ENCODE measurements around the gene MYO1B.
"Not testable (repeated sequence)": the region's sequence is repeated elsewhere in the genome, so short reads cannot be mapped to it uniquely, and the experiment has no call there.

MYO1B gene

DNA sequence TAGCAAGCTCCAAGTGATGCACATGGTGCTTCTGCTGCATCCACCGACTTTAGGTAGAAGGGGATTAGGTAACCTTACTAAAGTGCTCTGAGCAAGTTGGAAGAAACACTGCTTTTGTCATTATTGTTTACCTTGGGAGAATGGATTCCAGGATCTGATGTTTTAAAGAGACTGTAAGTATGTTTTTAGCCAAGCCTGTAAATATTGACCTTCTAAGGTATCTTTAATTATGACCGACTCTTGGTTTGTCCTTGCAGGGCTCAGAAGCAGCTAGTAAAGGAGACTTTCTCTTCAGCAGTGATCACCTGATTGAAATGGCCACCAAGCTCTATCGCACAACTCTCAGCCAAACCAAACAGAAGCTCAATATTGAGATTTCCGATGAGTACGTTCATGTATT, 170.7 kb downstream of the MYO1B start:
- no peak for DNase-seq

DNA sequence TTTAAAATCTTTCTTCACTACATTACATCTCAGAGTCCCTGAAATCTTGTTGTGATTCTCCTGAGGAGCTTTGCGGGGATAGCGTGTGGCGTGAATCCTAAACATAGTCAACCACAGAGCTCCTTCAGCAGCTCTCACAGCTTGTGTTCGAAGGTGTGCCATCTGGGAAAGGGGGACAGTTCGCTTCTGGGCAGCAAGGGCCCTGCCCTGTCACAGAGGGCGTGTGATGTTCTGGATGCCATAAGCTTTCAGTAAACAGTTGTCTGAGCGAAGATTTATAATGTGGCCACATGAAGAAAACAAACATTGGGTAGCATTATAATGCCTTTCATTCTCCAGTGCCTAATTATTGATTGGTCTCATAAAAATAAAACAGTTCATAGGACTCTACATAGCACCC, 172.5 kb downstream of the MYO1B start:
- no peak for DNase-seq

DNA sequence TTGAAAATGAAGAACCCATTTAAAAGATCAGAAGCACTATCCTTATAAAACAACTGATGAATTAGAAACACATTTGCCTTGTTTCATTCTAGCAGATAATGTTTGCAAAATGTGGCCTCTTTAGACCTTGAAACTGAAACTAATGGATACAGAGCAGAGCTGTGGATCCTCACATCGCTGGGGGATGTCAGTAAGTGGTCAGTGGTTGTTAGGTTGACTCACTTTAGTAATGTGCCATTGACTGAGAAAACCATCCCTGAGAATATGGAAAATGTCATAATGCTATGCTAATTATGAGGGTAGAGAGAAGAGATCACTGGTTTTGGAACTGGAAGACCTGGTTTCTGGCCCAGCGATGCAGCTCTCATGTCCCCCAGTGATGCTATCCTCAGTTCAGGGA, 176.7 kb downstream of the MYO1B start:
- no peak for DNase-seq

DNA sequence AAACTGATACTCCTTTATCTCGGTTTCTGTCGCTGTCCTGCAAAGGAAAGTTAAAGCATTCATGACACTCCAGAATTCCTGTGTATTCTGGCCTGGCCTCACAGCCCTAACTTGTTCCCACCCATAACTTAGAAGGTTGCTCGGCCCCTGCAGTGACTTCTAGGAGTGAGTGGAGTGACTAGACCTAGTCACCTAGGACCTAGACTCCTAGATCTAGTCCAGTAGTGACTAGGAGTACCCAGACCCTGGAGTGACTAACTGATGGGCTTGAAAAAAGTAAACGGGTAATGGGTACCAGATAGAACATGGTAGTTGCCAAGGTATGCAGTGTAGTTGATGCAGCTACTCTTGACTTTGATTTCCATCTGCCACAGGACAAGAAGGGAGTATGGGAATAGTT, 181.8 kb downstream of the MYO1B start:
- DNase-seq, result no peak

DNA sequence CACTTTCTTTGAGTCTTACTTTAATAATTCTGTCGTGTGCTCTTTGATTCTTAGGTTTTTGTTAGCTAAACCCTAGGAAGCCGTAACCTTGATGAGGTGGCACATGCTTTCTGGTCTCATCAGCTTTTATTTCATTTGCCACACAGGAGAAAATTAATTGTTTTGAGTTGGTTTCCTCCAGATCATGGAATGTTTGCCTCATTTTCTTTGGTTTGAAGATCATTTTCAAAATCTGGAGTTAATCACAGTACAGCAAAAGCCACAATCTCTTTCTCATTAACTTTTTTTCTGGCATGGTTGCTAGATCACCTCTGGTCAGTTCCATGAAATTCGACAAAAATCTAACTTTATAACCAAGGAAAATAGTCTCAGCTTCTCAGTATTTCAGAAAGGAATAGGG, 182.9 kb downstream of the MYO1B start:
- no peak for DNase-seq

DNA sequence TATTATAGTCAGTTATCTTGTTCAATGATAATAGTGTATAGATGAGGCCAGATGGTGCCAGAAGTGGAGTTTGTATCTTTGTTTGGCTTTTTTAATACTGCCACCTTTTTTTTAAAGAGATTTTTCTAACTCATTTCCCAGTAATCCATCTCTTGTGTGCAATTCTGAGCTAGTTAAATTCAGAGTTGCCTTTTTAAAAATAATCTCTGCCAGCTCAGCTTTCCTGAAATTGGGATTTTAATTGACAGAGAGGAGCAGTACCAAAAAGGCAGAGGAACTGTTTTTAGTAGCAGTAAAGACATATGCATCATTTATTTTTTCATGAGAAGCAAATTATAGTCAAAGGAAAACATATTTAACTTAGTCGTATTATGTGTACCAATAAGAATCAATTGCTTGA, 185.3 kb downstream of the MYO1B start:
- no peak for DNase-seq

DNA sequence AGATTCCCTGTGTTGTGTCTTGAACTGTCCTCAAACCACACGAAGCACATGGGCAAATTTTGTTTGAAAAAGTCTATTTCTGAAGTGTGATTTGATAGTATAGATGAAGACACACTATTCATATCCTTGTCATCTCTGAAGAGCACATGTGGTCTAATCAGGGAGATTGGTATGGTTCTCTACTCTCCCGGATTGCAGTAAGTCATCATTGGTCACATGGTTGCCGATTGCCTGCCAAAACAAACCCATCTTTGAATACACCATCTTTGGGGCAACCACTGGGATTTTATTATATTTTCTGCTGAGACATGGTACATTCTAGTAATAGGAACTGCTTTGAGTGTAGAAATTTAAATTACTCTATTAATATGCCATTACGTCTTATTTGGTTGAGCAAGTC, 186.9 kb downstream of the MYO1B start:
- no peak for DNase-seq

DNA sequence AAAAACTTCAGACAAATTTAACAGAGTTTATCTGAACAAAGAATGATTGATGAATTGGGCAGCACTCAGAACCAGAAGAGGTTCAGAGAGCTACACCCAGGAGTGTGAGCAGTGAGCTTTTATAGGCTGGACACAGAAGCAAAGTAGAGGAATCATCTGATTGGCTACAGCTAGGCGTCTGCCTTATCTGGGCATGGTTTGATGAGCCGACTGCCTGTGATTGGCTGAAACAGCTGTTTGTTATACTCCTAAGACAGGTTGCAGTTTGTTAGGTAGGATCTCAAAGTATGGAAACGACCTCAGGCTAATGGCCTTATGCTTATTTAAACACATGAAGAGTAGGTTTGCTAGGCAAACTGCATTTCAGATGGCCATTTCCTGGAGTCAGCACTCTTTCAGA, 188.9 kb downstream of the MYO1B start:
- no peak for DNase-seq

DNA sequence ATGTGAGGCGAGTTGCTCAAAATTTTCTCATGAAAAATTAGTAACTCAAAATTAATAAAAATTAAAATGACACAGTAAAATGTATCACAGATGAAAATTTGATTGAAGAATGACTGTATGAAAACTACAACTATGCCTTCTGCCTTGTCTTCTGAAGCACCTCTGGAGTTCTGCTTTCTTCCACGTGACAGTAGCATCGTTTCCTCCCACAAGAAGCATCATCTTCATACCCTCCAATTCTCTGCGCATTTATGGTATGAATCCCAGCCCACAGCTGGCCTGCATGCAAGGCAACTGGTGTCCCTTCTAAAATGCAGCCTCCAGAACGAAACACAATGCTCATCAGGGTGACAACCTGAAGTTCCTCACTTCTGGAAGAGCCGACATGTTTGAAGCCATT, 189.9 kb downstream of the MYO1B start:
- no peak for DNase-seq

DNA sequence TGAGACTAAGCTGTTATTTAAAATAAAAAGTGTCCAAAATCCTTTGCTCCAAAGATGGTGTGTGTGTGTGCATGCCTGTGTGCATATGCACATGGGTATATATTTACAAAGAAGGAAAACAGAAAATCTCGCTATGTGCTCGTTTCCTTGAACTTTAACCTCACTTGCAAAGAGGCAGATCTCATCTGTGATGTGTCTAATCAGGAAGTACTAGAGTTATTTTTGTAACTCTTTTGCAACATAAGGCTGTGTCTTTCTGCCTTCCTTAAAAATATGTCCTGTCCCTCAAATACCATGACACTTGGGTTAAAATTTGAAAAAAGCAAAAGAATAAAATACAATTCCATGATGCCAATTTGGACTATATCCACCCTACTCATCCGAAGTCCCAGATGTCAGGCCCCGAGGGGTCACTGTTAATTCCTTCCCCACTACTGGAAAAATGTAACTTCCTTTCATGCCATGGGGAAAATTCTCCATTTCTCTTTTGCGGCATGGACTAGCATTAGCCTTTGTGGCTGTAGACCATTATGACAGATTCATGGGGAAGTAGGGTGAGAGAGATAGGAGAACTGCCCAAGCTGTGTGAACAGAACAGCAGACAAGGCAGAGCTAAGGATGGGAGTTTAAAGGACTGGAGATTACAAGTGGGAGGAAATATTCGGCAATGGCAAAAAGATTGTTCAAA, 191.3 kb downstream of the MYO1B start:
- DNase-seq, result no peak

DNA sequence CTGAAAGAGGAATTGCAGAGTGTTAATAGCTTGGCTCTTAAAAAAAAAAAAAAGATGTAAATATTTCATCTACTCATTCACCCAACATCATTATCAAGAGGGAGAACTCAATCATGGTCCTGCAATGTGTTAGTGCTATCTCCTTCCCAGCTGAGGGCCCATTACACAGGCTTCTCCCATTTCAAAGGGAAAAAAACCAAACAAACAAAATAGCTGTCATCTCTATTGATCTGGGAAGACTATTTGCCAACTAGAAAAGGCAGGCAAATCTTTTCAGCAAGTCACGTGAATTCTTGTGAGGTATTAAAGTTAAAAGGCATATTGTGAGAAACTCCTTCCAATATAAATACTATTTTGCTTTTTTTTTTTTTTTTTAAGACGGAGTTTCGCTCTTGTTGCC, 194.3 kb downstream of the MYO1B start:
- DNase-seq, result no peak

DNA sequence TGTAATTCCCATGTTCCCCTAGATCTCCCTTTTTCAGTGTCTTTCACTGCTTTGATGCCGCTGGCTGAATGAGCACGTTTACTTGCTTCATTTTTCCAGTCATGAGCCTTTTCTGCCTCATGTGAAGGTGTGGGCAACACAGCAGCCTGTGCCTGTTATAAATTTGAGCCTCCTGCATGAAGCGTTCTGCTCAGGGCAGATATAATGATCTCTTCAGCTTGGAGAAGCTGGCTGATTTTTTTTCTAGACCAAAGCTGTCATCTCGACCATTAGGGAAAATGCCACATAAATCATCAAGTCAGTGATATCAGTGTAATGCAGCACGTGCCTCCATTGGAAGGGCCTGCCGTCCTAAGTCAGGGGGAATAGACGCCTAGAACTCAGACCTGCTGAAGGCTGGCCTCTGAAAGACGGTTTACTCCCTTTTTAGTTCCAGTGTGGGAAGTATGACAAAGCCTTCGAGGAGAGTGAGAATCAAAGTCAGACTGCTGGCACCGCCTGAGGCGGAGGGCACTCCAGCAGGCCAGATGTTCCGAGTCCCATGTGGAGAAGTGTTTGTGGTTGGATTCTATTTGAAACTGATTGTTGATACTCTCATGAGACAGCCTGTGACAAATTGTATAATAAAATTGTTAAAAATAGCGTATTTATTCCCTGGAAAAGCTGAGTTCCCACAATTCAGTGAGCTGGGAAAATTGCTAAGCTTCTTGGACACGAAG, 196.5 kb downstream of the MYO1B start:
- DNase-seq, result no peak

DNA sequence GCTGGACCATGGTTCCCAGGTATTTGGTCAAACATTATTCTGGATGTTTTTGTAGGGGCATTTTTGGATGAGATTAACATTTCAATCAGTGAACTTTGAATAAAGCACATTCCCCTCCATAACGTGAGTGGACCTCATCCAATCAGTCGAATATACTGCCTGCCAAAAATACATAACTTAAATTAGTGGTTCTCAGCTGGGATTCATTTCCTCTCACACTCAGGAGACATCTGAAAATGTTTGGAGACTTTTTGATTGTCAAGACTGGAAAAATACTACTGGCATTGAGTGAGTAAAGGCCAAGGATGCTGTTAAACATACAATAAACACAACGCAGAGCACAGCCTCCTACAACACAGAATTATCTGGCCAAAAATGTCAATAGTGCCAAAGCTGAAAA, 198.2 kb downstream of the MYO1B start:
- DNase-seq, result no peak

DNA sequence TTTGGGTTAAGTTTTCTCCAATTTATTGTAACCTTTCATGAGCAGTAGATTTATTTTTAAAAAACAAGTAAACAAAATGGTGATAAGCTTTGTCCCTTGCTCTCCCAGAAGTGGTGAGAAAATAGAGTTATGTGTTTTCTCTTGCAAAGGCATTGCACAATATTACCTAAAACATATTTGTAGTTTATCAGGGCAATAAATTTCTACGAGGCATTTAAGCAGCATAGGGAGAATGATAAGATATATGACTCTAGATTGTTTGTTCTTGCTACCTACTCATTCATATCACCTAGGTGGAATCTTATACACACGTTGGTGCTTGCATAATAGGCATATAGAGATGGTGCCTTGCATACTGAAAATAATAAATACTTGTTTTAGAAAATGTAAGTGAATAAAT, 201.7 kb downstream of the MYO1B start:
- no peak for DNase-seq

DNA sequence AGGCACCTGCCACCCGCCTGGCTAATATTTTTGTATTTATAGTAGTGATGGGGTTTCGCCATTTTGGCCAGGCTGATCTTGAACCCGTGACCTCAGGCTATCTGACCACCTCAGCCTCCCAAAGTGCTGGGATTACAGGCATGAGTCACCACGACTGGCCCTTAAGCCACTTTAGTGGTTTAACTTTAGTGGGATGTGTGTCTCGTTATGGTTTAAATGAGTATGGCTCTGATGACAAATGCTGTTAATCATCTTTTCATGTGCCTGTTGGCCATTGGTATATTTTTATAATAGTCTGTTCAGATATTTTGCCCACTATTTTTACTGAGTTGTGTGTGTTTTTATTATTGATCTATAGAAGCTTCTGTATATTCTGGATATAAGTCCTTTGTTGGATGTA, 205.9 kb downstream of the MYO1B start:
- DNase-seq, result no peak

DNA sequence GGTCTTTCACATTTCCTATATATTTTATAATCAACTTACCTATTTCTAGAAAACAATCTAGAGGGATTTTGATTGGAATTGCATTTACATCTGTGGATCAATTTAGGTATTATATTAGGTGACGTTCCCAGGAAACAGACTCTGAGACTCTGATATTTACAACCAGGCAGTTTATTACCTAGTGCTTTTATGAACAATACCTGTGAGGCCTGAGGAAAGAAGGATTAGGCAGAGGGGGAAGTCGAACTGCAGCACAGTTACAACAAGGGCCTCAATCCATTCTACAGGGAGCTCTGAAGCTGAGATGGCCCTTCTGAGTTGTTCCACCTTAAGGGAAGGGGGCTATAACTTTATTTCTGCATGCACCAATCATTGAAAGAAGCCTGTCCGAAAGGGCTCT, 206.9 kb downstream of the MYO1B start:
- DNase-seq, result no peak

DNA sequence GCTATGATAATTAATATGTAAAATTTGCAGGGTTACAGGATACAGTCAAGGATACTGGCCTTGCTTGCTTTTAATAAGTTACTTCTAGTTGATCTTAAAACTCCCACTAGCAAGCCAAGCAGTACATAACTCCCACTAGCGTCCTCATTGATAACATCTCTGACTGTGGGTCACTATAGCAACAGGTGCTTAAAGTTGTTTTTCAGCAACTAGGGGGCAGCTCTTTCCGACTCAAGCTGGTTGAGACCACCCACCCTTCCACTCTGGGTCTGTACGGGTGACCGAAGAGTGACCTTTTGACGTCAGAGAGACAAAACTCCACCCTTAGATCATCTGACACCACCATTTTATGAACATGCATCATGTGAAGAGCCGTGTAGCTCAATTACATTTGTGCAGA, 208.6 kb downstream of the MYO1B start:
- no peak for DNase-seq

DNA sequence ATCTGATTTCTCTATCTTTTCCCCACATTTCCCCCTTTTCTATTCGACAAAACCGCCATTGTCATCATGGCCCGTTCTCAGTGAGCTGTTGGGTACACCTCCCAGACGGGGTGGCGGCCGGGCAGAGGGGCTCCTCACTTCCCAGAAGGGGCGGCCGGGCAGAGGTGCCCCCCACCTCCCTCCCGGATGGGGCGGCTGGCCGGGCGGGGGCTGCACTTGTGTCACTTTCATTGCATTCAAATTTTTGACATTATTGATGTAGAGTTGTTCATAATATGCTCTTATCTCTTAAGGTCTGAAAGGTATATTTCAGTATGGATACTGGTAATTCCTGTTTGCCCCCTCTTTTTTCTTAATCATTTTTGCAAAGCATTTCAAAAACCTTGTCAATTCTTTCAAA, 211.3 kb downstream of the MYO1B start:
- DNase-seq, result not testable (repeated sequence)

DNA sequence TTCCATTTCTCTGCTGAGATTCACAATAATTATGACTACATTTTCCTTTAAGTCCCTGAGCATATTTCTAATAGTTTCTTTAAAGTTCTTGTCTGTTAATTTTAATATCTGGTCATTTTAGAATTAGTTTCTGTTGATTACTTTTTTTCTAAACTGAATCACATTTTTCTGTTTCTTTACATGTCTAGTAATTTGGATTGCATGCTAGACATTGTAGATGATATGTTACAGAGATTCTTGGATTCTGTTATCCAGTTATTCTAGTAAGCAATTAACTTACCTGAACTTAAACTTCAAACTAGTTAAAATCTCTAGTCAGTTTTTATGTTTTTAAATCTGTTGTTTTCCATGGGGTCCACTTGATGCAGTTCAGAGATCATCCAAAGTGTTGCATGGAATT, 214.0 kb downstream of the MYO1B start:
- no peak for DNase-seq

DNA sequence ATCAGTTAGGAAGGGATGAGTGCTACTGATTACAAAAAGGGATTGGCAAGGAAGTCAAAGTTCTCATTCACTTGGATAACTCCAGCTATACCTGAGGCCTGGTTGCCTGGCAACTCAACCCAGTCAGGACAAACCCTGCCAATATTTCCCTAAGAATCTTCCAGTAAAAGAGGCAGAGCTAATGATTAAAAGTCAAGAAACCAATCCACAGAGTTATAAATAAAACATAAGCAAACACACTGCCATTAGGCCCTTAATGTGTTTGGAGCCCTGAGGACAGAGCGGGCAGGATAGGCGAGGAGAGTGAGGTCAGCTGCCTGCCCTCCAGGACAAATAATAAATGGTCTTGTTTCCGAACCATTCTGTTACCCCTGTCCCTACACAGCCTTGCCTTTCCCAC, 217.2 kb downstream of the MYO1B start:
- DNase-seq, result no peak

DNA sequence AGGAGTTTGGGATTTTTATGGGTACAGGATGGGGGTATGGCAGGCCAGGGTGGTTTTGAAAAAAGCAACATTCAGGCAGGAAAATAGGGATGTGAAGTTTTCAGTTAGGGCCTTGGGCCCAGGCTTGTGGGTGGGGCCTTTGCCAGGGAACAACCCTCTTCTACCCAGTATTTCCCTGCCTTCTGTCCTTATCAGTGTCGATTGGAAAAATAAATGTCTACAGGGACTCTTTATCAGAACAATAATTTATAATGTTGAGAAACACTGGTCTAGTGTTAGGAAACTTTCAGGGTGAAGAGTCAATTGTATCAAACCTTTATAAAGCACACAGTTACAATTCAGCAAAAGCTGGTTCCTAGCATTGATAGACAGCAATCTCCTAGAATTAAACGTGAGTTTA, 218.6 kb downstream of the MYO1B start:
- DNase-seq, result no peak

DNA sequence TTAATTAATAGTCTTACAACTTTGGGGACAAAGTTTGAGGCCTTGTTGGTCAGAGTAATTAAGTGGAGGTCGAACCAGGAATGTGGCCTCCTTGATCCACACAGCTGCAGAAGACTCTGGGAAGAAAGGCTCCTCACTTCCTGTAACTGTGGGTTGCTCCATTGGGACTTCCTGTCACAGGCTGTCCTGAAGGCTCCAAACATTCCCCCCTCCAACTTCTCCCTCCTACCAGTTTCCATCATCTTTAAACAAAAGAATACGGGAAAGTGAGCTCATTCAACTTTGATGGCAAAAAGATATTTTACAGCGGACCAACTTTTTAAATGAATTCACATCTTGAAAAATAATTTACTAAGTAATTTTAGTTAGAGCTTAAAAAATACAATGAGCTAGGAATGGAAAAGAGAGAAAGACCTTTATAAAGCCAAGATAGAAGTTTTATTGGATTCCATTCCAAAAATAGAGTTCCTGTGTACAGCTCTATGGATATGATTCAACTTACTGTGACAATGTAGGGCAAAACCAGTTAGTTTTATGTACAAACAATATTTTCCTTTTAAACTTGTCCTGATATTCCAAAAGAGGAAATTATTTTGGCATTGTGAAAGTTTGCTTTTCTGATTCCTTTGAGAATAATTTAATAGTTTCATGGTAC, 220.7 kb downstream of the MYO1B start:
- no peak for DNase-seq

DNA sequence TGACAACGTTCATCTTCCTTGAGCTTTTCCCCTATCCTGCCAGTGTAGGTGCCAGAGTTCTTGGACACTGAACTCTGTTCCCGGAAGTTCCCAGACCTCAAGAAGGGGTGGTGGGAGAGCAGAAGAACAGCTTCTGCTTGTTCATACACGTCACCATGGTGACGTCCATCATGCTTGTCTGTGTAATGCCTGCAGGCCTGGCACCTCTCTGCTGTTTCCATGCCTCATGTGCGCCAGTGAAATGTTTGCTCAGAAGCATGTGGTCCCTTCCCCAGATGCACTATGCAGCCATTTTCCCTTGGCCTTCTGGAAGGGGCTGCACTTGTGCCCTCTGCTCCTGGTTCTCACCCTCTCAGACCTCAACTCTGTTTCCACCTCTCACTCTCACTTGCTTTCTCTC, 221.9 kb downstream of the MYO1B start:
- no peak for DNase-seq

DNA sequence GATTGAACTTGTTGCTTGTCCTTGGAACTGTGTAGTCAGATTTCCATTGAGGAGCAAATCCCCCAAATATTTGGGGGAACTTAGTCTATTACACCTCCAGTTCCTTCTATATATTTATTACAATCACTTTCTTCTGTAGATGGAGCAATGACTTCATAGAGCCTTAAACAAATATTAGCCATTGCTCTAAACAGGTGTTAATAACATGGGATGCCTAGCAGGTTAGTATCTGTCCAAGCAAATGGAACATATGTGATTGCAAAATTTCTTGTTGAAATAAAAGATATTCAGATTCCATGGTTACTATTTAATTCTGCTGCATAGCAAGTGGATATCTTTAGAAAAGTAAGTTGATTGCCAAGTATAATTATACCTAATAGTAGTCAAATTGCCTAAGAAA, 225.1 kb downstream of the MYO1B start:
- no peak for DNase-seq

DNA sequence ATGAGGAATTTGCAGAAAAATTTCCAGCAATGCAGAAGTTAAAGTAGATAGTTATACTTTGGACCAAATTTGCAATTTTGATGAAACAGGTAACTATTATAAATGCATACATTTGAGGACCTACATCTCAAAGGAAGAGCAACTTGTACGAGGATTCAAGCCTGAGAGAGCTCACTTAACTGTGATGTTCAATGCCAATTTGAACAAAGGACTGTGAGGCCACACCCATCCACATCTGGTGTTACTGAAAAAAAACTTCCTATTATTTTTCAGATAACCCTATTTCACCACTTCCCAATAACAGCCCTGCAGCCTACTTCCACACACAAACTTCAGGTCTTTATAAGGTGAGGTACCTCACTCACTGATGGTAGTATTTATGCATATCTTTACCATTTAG, 229.3 kb downstream of the MYO1B start:
- DNase-seq, result no peak
